ENCODE measurements around the gene GNG13.

The GNG13 gene

DNA sequence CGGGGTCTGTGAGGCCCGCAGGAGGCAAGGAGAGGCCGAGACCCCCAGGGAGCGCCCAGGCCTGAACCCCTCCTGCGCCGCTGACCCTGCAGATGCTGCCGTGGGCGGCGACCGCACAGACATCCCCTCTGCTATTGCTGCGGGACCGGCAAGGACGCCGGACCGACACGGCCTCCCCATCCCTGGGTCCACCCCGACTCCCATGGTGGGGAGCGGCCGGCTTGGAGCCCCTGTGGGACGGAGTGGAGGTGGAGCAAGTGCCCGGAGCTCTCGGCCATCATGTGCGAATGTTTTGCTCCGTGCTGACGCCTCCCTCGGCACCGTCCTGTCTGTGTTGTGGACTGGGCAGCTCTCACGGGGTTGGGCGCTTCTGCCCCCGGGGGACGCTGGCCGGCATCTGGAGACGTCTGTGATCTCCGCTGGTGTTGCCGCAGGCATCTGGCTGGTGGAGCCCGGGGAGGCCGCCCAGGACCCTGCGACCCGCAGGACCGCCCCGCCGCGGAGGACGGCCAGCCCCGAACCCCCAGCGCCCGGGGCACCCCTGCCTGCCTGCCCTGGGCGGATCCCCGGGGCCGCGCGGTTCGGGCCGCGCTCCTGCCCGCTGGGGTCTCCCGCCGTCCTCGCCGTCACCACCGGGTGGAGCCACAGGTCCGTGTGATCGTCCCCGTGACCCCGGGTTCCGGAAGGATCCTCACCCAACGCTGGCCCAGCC lies 12.8 kb upstream of the GNG13 start:
- DNase-seq = no peak

DNA sequence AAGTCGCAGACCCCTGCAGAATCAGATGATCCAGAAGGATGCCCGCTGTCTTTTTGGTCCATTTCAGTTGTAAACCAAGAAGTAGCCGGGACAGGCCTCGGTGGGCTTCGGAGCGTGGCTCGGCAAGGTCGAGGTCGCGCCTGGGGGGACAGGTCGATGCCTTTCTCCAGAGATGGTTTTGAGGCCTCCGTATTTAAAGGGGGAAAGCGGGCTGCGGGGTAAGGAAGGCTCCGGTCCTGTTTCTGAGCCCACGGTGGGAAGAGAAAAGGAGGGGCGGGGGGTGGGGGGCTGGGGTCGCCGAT lies 7.5 kb upstream of the GNG13 start:
- DNase-seq = no peak

DNA sequence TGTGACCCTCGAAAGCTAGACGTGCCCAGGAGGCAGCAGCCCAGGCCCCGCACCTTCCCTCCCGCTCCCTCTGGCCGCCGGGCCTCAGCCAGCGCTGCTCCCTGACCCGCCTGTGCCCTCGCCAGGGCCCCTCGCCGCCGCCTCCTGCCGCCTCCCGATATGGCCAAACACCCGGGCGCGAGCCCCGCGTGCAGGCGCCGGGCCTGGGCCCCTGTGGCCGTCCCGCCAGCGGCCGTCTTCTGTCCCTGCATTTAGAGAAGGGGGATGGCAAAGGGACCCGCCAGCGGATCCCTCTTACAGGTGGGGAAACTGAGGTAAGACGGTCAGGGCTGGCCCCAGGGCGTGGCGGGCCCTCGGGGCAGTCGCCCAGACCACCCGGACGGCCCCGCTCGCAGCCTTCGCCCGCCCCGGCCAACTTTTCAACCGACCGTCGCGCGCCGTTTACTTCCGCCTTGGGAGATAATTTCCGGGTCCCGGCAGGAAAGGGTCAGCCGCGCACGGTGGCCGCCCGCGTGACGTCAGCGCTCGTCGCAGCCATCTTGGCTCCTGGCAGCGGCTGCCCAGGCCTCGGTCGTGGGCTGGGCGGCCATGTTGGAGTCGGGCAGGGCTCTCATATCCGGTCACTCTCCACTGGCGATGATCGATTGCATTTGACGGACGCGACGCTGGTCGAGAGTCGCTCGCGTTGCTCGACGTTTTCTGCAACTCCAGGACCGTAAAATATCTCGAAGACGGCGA lies 7.0 kb upstream of the GNG13 start:
- peak; percentile 75 for DNase-seq

GRCh38 chr16:805474-805873 lies 4.9 kb upstream of the GNG13 start:
- DNase-seq = no peak

DNA sequence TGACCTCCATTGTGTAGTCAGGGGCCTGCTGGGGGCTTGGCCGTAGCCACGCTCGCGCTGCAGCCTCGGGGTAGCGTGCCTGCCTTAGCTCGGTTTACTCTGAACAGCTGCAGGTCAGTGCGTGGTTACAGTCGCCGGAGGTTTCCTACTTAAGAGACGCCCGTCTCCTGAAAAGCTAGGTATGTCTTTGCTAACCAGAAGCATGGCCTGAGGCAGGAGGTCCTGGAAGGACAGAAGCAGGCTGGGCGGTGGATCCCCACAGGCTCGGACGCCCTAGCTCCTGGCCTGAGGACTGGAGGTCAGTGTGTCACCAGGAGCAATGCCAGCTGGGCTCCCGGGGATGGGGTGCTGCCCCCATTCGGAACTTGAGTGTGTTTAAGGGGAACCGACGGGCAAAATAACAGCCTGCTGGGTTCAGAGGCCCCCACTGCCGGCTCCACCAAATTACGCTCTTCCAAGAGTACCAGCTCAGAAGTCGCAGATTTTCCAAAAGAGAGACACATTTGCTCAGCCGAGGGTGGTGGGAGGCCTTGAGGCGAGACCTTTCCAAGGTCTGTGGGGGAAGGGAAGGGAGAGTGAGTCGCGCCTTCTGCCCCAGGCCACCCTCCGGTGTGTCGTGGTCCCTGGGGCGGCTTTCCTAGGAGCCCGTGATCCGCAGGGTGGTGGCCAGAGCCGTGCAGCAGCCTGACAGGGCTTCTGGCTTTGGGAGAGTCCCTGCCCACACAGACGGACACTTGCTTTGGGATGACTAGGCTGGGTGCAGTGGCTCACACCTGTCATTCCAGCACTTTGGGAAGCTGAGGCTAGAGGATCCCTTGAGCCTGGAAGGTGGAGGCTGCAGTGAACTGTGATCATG lies 3.9 kb upstream of the GNG13 start:
- DNase-seq = no peak

DNA sequence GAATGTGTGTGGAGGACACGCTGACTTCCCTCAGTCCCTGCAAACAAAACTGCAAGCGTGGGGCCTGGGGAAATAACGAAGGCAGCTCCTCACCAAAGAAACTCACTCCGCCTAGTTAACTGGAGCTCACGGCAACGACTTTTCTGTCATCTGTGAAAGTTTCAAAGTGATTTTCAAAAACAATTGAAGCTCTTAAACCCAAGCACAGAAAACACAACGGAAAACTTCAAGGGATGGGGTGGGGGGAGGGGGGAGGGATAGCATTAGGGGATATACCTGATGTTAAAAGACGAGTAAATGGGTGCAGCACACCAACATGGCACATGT lies 3.2 kb upstream of the GNG13 start:
- no peak for DNase-seq

DNA sequence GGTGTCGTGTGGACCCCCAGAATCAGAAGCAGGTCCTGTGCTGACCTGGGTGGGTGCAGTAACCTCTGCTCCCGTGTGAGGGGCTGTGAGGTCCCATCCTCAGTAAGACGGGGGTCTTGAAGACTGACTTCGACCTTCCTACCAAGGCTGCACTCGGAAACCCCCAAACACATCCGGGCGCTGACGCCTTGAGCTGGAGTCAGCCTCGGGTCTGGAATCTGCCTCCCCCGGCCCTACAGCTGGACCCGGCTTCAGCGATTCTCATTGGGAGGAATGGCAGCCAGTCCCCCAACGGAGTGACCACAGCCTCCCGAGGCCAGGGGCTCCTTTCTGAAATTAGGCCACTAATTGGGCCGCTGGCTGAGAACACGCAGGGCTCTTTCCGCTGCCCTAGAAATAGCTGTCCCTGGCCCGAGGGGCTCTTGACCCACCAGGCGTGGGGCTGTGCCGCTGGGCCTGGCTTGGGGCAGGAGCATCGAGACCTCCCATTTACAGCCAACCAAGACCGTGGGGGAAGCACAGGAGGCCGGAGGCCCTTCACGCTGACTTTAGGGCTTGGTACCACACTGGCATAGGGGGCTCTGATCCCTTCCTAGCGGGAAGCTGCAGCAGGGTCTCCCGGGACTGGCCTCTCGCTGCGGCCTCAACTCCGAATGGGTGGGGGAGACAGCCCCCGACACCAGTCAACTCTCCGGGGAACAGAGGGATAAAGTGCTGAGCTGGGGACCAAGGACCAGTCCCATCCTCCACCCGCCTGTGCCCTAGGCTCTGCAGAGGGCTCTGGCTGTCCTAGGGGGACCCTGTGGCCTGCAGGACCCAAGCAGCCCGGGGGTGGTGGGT lies 2.6 kb upstream of the GNG13 start:
- DNase-seq = no peak

GRCh38 chr16:802461-802860 lies 1.9 kb upstream of the GNG13 start:
- no peak for DNase-seq

GRCh38 chr16:801584-802363 lies 1.2 kb upstream of the GNG13 start:
- DNase-seq = no peak

DNA sequence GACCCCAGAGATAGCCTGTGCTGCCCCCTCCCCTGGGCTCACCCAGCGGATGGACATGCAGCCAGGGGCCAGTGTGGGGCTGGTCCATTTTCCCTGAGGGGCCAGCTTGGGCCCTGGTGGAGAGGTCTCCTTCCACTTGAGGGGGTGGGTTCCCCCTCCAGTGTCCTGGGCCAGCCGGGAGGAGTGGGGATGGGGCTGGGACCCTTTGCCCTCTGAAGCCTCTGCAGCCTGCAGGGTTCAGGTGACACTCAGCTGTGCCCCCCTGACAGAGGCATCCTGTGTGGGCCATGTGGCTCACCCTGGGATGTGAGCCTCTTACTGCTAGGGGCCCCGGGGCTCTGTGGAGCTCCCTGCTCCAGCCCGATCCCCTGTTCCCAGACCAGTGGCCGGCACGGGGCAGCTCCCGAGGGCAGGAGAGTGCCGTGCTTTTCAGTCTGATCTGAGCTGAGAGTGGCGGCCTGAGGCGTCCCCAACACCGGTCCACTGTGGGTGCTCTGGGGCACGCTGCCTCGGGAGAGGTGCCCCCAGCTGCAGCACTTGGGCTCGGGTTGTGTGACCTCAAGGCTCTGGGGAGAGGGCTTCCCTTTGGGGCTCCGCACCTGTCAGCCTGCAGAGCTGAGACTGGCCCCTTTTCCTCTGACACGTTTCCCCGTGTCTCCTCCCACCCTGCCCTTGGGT lies 439 bp upstream of the GNG13 start:
- DNase-seq = no peak

- no peak for DNase-seq
Measured at GRCh38 chr16:799111-799947, 1.2 kb downstream of the GNG13 start.

- DNase-seq = no peak
Measured at GRCh38 chr16:798666-799065, 1.9 kb downstream of the GNG13 start.

GRCh38 chr16:797686-798085 lies 2.8 kb downstream of the GNG13 start:
- no peak for DNase-seq

DNA sequence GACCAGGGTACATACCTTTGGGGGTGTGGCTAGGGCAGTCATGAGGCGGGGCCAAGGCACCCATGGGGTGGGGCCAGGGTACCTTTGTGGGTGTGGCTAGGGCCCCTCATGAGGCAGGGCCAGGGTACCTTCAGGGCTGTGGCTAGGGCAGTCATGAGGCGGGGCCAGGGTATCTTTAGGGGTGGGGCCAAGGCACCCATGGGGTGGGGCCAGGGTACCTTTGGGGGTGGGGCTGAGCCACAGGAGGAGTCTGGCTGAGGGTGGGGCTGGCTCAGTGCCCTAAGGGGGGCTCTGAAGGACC lies 3.5 kb downstream of the GNG13 start:
- no peak for DNase-seq

GRCh38 chr16:796296-797119 lies 4.0 kb downstream of the GNG13 start:
- DNase-seq = no peak

DNA sequence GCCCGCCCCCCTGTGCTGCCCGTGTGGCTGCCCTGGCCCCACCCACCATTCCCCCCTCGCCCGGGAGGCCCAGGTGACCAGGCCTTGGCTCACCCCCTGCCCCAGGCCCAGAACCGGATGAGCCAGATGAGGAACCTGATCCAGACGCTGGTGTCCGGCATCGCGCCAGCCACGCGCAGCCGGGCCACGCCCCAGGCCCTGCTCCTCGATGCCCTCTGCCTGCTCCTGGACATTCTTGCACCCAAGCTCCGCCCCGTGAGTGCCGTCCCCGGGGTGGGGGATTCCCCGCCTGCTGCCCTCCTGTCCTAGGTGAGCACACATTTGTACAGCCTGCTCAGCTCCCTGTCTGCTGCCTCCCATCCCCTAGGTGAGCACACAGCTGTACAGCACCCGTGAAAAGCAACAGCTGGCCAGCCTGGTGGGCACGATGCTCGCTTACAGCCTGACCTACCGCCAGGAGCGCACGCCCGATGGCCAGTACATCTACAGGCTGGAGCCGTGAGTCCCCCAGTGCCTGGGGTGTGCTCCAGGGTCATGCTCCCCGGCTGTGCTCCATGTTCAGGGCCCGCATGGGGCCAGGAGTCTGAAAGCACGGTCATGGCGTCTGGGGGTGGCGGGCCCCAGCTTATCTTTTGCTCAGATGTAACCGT lies 4.8 kb downstream of the GNG13 start:
- DNase-seq = no peak

GRCh38 chr16:794853-795466 lies 5.6 kb downstream of the GNG13 start:
- no peak for DNase-seq

DNA sequence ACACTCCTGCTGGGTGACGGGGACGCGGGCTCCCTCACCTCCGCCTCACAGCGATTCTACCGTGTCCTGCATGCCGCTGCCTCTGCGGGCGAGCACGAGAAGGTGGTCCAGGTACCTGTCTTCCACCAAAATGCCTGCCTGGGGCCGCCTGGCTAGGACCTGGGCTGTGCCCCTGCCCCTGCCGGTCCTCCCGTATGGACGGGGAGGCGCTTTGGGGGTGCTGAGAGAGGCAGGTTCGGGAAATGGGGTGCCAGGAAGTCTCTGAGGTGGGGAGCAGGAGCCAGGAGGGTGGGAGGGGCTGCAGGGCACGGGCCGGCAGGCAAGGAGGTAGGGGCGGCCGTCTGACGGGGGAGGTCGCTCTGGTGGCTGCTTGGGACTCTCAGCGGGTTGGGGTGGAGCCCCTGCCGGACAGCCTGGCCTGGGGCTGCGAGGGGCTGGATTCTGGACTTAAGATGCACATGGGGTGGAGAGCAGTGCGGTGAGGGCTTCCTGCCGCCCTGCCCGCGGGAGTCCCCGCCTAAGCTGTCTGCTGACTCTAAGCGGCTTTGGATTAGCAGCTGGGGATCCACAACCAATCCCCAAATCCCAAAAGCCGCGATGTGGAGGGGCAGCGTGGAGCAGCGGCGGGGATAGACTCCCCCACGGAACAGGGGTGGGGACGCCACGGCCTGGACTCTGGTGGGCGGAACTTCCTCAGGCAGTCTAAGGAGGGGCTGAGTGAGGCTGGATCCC lies 6.3 kb downstream of the GNG13 start:
- DNase-seq = no peak

All from SHP77 treated with DMSO at 0.1 percent for 48 hours (cell line).